SH-SY5Y (cell line): ENCODE results near the gene RNF4.

Experiments
- GATA2 ChIP-seq: IDR thresholded peaks from 2 replicates; pipeline ENCODE4 v1.6.1; 2011; ENCODE audit warnings: mild to moderate bottlenecking, low read depth, low read length
- GATA3 ChIP-seq: IDR thresholded peaks from 2 replicates; pipeline ENCODE4 v1.6.1; 2011; ENCODE audit warnings: low read depth, mild to moderate bottlenecking, low read length, moderate library complexity

The RNF4 gene

GRCh38 chr4:2468456-2469191 lies at the start of gene RNF4:
Gene RNF4, plus strand, starts transcription at chr4:2469106. Its CDS starts 21,388 bp downstream, at chr4:2490494.
- TF ChIP-seq GATA3 (no peak), GATA2 (no peak)

- TF ChIP-seq GATA2 = no peak
- TF ChIP-seq GATA3 = no peak
Measured at GRCh38 chr4:2419814-2420213, 49.1 kb upstream of the RNF4 start.

GRCh38 chr4:2421928-2422327 lies 47.0 kb upstream of the RNF4 start:
- TF ChIP-seq GATA2 = no peak
- no peak for TF ChIP-seq GATA3

GRCh38 chr4:2423066-2423465 lies 45.8 kb upstream of the RNF4 start:
- TF ChIP-seq GATA3 (no peak), GATA2 (no peak)

GRCh38 chr4:2423695-2424094 lies 45.2 kb upstream of the RNF4 start:
- TF ChIP-seq GATA2 (no peak), GATA3 (no peak)

- TF ChIP-seq GATA3 (no peak), GATA2 (no peak)
Measured at GRCh38 chr4:2424581-2424980, 44.3 kb upstream of the RNF4 start.

GRCh38 chr4:2425386-2426068 lies 43.4 kb upstream of the RNF4 start:
- TF ChIP-seq GATA3 = no peak
- TF ChIP-seq GATA2 = no peak

- TF ChIP-seq GATA2 (no peak), GATA3 (no peak)
Measured at GRCh38 chr4:2426069-2426397, 42.9 kb upstream of the RNF4 start.

GRCh38 chr4:2426711-2427275 lies 42.1 kb upstream of the RNF4 start:
- no peak for TF ChIP-seq GATA3

GRCh38 chr4:2427383-2428334 lies 41.2 kb upstream of the RNF4 start:
- TF ChIP-seq GATA3 (no peak), GATA2 (no peak)

GRCh38 chr4:2428496-2429213 lies 40.3 kb upstream of the RNF4 start:
- no peak for TF ChIP-seq GATA2
- TF ChIP-seq GATA3 = no peak

GRCh38 chr4:2432004-2432403 lies 36.9 kb upstream of the RNF4 start:
- no peak for TF ChIP-seq GATA2
- TF ChIP-seq GATA3 = no peak

- TF ChIP-seq GATA2 = no peak
Measured at GRCh38 chr4:2432991-2433530, 35.8 kb upstream of the RNF4 start.
